Right renal cortex interstitium (tissue), 3 donors: ENCODE results near the gene FAM168A. TPM values are rescaled to one million over a fixed set of nuclear protein-coding genes. Genes with fewer than 3 reads are reported as not detected.
"Not testable (repeated sequence)": the region's sequence is repeated elsewhere in the genome, so short reads cannot be mapped to it uniquely, and the experiment has no call there.

Experiments used
- DNase-seq, 3 donors: peaks; one replicate each; pipeline ENCODE4 v3.0.0-alpha.2; 2013; ENCODE audit warnings: low read depth in 3 of 3, low spot score in 2 of 3
- polyA plus RNA-seq, 3 donors: library from polyadenylated mRNA; unstranded; fragments of 120-200 nt; gene quantifications; one replicate each; pipeline ENCODE4 v1.2.1, GENCODE V29; 2013; ENCODE audit not compliant: insufficient read length in 3 of 3

FAM168A gene
- polyA plus RNA-seq, 3 donors, result 40.3 to 43.6 (median 40.4) TPM

DNA sequence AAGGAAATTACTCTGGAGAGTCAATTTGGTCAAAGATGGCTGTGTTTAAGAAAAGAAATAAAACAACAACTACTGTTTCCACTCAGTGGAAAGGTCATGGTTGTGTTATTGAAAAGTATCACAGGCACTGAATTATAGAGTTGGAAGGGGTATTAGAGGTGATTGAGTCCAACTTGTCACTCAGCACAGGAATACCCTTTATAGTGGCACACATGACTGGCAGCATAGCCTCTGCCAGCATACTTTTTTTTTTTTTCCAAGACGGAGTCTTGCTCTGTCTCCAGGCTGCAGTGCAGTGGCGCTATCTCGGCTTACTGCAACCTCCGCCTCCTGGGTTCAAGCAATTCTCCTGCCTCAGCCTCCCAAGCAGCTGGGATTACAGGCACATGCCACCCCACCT is 161.1 kb downstream of the FAM168A start:
- DNase-seq, result not testable (repeated sequence)

DNA sequence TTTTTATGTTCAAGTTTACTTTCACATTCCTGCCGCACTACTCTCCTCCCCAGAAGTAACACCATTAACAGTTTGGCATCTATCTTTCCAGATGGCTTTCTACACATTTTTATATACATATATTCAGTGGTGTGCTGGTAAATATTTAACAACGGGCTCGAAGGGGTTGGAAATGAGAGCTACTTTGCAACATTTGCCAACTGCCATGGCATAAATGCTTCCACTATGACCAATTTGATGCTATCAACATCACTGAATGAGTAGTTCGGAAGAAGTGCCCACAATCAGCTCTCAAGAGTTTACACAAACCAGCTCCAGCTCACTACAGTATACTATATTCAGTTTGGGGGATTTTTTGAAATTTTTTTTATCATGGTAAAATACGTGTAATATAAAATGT is 166.5 kb downstream of the FAM168A start:
- DNase-seq, result no peak

DNA sequence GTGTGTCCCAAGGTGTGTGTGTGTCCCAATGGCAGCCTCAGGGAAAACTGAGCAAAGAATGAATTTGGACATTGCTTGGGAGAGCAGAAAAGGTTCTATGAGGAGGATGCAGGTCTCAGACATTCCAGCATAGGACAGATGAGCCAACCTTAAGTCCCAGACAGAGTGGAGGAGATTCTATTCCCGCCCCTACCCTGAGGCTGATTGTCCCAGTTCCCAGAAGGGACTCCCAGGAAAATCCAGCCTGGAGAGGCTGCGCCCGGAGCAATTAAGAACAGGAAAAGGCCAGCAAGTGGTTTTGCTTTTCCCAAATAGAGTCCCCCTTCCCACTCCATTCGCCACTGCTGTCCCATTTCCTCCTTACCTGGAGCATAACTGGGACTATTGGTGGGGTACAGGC is 167.6 kb downstream of the FAM168A start:
- DNase-seq, result no peak

DNA sequence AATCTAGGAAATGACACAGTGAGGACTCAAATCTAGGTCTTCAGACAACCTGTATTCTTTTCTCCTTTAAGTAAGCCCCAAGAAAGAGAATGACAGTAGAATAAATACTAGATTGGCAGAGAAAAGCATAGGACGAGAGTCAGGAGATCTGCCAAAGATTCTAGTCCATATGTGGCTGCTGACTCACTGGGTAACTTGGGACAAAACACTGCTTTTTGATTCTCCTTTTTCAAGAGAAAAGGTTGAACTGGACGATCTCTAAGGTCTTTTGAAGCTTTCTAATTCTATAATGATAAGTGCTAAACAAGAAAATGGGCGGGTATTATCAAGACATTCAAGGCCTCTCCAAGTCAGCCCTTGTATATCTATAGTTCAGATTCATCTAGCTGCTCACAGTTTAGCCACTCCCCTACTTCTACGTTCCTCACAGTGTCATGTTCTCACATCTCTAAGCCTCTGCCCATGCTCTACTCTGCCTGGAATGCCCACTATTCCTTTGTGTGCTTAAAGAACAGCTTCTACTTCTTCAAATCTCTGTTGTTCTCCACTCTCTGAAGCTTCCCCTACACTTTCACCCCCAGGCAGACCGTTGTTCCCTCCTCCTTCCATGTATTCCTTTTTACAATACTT is 168.7 kb downstream of the FAM168A start:
- DNase-seq, result no peak

DNA sequence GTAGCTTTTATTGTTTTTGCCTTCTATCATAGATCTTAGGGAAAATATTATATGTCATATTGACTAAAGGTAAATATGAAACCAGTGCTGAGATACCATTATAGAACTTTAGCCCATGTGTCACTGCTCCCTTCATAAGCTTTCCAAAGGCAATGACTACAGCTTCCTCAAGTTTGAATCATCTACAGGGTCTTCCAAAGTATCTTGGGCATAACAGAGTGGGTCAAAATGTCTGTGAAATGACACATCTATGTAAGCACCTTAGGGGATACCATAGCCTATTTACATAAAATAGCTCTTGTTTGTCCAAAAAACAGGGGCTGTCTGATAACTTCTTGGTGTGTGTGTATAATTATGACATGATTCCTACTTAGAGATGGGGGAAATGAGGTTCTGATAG is 169.2 kb downstream of the FAM168A start:
- DNase-seq, result no peak

DNA sequence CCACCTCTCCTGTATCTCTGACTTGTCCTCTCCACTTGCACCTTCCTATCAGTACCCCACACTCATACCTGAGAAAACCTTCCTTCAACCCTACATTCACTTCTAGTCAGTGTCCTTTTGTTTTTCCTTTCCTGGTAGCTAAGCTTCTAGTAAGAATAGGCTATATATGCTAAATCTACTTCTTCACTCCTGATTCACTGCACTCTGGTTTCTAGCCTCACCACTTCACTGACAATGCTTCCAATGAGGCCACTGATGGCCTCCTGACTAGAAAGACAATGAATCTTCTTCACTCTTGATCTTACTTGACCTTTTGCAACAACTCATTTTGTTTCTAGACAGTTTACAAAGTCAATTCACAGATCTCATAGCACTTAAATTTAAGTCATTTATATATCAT is 169.7 kb downstream of the FAM168A start:
- DNase-seq, result no peak

DNA sequence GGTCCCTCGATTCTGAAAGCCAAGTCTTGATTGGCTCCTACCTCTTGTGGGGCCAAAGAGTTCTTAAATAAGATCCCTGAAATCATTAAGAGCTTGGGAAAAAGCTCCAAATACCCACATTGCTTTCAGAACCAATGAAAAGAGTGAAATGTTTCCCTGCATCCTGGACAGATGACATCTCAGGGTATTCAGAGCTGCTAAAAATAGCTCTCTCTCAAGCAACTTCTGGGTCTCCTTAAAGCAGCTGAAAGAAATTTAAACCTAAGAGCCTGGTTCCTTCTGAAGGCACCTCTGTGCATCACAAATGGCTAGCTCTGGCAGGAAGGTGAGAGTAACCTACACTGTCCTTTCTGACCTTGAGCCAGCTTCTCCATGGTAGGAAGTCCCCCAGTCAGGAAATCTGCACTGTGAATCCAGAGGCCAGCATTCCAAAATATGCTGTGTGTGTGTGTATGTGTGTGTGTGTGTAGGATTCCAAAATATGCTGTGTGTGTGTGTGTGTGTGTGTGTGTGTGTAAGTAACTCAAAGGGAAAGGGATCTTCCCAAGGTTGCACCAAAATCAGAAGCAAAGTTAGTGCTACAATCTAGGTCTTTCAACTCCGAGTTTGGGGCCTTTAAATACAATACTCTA is 171.6 kb downstream of the FAM168A start:
- no peak for DNase-seq

DNA sequence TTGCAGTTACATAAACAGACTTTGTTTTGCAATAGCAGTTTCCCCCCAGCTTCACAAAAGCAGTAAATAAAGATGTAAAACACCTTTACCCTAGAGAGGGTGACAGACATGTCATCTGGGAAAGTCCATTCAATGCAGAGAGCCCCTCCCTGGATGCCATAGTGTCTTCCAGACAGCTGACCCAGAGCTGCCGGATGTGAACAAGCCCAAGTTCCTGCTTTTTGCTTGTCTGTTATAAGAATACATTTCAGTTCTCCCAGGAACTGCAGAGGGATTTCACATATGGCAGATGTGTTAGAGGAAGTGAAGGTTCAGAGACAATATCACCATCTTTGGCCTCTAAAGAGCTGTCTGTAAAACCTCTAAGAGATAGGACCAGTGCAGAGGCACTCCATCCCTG is 172.8 kb downstream of the FAM168A start:
- DNase-seq, result no peak

DNA sequence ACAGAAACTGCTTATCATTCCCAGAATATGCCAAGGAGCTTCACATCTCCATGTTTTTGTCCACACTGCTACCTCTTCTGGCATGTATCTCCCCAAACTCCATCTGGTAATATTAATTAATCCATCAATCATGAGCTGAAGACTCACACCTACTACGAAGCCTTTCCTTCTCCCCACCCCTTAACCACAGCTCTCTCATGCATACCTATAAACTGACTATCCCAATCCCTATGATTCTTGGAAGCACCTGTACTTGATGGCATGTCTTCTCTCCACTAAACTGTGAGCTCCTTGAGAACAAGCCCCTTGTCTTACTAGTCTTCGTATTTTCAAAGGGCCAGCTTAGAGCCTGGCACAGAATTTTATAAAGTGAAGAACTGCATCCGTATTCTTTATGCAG is 174.4 kb downstream of the FAM168A start:
- no peak for DNase-seq

DNA sequence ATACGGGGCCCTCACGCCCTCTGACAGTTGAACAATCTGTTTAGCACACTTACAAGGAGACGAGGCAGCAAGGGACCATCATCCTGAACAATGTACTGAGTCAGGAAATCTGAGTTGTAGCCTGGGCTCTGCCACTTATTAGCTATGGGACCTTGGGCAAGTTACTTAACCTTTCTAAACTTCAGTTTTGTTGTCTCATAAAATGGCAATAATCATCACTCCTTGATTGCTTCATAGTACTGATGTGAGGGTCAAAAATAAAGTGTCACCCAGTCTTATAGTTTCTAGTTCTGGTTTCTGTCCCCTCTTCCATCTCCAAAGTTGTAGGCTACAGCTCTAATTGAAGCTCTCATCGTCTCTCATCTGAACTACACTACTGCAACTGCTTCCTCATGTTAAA is 175.0 kb downstream of the FAM168A start:
- no peak for DNase-seq

DNA sequence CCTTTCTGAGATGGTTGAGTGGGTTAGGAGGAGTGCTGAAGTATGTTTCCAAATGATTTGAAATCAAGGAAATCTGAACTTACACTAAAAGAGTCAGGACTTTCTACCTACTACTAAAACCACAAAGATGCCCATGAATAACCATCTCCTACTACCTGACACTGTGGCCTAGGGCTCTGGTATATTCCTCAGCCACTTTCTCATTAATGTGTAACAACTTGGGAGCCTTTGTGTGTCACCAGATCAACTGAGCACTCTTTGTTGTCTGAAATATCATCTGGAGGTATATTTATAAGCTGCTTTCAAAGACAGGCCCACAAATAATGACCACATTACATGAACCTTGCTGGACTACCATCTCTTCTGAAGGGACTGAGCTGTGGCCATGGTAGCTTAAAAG is 177.8 kb downstream of the FAM168A start:
- DNase-seq, result no peak

DNA sequence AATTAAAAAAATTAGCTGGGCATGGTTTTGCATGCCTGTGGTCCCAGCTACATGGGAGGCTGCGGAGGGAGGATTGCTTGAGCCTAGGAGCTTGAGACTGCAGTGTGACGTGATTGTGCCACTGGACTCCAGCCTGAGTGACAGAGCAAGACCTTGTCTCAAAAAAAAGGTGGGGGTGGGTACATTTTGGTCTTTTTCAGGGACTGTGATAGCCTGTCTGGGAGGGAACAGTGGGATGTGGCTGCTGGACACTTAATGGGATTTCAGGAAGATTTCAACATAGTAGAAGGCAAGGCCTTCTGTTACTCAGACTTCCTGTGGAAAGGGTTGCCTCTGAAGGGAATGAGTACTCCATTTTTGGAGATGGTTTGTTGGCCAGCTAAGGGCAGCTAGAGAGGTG is 181.1 kb downstream of the FAM168A start:
- DNase-seq, result no peak

DNA sequence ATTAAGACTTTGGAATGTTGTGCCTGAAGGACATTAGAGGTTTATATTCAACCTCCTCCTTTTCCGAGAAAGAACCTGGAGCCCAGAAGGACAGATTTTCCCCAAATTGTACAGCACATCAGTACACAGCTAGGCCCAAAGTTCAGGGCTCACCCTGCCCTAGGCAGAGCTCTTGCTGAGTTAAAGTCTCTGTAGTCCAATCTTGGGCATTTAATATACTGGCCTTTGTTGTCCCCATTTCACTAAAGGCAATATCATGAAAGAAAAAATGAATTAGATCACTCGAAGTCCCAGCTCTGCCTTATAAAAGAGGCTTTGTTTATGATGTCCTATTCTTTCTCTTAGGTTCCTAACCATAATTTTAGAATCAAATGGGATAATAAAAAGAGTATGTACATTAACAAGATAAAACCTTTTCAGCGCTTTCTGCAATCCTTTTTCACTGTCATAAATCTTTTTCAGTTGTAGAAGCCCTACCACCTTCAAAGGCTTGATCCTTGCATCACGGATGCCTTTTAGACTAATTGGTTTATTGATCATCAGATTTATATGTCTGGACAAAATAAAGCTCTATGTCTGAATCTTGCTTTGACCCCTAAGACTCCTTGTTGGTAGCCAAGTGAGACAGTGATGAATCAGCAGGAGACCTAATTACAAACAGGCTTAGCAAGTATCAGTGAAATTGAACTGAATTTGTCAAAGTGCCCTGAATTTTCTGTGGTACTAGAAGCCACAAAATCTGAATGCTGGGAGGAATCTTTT is 181.9 kb downstream of the FAM168A start:
- no peak for DNase-seq

DNA sequence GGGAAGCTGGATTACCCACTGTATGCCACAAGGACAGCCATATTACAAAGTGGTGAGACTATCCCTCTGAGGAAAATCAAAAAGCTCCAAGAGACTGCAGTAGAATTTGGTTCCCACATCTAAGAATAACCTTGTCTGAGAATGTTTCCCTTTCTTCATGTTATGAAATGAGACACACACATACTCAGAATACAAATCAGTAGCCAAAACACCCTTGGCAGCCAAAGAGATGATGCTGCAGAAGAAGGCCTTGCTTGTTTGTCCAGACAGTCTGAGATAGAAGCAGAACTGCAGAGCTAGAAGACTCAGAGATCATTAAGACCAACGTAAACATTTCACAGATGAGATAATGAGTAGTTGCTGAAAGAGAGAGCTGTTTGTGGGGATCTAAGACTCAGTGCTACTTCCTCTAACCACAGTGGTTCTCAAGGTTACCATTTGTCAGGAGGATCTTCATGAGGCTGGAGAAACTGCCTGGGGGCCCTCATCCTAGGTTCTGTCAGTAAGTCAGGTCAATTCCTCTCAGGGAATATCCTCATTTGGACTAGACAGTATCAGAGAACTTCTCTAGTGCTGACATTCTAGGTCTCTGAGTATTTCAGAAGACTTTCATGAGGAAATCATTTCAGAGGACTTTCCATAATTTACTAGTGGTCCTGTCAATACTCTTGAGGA is 182.8 kb downstream of the FAM168A start:
- no peak for DNase-seq

DNA sequence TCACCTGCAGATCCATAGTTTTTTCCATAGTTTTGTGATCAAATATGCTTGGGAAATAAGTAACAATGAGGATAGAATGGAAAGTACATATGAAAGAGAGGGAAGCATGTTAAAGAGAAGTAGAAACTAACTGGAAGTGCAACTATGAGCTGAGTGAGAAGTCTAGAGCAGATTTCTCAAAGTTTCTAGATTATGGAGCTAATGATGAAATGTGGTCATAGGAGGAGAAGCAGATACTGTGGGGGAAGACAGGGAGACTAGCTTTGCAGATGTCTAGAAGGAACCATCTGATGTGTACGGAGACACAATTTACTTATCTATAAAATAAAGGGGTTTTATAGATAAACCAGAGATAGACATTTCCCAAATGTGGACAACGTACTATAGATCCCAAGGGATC is 184.7 kb downstream of the FAM168A start:
- DNase-seq, result no peak

DNA sequence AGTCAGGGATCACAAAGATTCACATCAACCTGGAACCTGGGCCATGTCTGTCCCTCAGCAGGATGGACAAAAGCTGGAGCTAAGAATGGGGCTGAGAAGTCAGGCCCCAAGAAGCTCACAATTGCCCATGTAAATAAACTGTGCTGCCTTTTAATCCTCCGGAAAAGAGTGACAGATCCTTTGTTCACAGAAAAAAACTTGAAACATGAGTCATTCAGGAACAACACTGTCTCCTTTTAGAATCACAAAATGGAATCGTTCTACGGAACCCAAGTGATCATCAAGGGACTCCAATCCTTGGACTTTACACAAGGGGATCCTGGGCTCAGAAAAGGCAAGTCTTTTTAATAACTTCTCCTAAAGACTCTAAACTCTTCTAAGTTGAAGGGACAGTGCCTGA is 185.6 kb downstream of the FAM168A start:
- no peak for DNase-seq

DNA sequence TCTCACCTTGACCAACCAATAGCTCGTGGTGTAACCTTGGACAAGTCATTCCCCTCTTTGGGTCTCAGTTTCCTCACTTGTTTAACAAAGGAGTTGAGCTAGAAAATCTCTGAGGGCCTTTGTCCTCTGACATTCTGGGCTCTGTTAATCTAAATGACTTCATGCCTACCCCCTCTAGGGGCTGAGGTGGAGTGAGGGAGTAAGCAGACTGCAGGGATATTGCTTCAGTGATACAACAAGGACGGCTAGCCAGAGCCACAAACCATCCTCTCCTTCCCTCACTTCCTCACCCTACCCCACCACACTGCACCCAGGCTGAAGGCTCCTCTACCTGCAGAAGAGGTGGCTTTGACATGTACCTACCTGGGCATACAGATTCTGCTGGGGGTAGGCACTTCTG is 186.9 kb downstream of the FAM168A start:
- no peak for DNase-seq

DNA sequence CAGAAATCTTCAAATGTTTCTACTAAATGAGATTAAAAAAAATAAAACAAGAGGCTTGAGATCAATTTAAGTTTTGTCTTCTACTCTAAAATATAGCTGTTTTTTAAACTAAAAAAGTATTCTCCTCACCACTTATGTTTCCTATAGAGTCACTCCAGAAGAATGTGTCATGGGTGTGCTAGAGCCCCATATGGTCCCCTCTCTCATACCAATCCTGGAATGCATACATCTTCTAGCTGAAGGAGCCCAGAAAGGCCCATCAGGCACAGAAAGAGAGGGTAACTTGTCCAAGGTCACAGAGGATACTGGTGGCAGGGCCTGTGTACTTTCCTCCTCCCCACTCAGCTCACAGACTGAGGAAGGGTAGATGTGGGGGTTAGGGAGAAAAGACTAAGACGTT is 187.3 kb downstream of the FAM168A start:
- no peak for DNase-seq

DNA sequence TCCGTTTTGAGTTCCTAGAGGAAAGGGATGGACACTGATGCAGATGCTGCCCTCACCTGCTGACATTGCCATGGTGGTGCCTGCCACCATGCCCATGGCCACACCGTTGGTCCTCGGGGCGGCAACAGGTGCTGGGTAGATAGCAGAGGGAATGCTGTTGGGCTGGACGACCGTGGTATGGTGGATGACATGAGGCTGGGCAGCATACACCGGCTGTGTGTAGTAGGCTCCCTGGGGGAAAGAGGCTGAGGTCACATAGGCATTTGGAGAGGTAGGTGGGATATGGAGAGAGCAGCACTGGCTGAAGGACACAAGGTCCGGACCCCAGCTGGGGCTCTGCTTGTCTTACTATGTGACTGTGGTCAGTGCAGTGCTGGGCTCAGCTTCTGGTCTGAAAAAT is 188.5 kb downstream of the FAM168A start:
- no peak for DNase-seq

DNA sequence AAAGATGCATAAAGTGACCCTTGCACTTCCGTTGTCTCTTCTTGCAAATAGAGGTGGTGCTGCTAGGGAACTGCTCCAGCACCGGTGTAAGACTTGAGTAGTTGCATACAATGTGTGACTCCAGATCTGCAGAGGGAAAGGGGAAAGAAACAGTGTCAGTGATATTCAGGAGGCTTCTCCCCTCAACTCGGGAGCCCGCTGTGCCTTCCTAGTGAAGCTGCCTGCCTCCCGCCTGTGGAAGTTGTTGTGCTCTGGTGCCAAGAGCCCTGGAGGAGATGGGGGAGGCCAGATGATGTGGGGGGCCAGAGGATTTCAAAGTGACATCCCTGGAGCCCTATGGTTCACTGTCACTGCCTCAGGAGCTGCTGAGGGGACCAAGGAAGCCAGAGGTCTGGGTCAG is 191.3 kb downstream of the FAM168A start:
- DNase-seq, result no peak

DNA sequence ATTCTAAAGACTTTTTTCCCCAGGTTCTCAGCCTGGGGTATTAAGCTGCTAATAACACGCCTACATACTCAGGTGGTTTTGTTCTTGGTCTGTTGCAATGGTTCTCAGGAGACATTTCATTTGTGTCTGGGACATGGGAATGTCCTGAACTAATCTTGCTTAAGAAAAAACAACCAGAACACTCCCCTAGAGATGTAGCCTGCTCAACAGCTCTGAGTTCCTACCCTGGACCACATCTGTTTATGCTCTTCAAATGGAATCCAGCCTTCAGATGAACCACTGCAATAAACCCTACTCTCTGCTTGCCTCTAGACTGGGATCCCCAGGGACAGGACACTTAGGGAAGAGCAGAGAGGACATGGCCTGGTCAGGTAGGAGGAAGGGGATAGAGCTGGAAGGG is 191.8 kb downstream of the FAM168A start:
- DNase-seq, result no peak

DNA sequence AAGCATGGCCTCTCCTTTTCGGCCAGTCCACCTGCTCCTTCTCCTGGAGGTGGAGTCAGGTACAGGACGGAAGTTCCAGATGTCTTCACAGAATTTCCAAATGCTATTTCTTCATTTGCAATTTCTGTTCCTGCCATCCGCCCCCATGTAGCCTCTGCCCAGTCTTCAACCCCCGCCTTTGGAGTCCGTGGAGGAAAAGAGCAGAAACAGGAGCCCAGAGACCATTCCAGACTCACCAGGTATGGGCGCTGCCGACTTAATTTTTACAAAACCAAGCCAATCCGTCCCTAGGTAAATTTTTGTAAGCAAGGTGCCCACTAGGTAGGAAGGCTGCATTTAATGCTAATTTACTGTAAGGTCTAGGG is 192.8 kb downstream of the FAM168A start:
- no peak for DNase-seq
